GM12878 (cell line): Measurements from ENCODE around the gene TGM2. TPM values are rescaled to one million over a fixed set of nuclear protein-coding genes. Genes with fewer than 3 reads are reported as not detected.

Source experiments
- ATAC-seq: fragments of 200-7000 bp; cut with Tn5 transposase; 3 replicates; pipeline ENCODE4 v1.9.1; 2020; ENCODE audit warnings: mild to moderate bottlenecking, moderate library complexity
- BruUV-seq: library from RNA; stranded (reverse); fragments of 400-500 nt; replicated peaks from 2 replicates; lab custom pipeline; 2021; lab: Mats Ljungman, UMichigan
- CTCF ChIA-PET: fragments of 300-600 bp; sonication (Branson Sonifier 250); formaldehyde crosslinking; extraction: SDS; loops from one replicate; lab custom pipeline; 2021; ENCODE audit warnings: inconsistent platforms; lab: Yijun Ruan, JAX
- POLR2A ChIA-PET: fragments of 350-600 bp; formaldehyde crosslinking; extraction: SDS; loops from one replicate; lab custom pipeline; 2021; ENCODE audit warnings: inconsistent platforms; lab: Charles Lee
- RAD21 ChIA-PET: fragments of 300-600 bp; sonication (Branson Sonifier 250); formaldehyde crosslinking; loops from one replicate; lab custom pipeline; 2023; ENCODE audit warnings: antibody characterized with exemption; ENCODE audit not compliant: unreplicated experiment; lab: Charles Lee
- SMC1A ChIA-PET: fragments of 300-600 bp; sonication (Branson Sonifier 250); formaldehyde crosslinking; loops from one replicate; lab custom pipeline; 2023; ENCODE audit not compliant: unreplicated experiment, uncharacterized antibody; lab: Charles Lee
- DNase-seq: peaks from one replicate; pipeline ENCODE4 v3.0.0-alpha.2; 2011; ENCODE audit warnings: low read depth, low spot score
- FAIRE-seq: peaks from 3 replicates; lab custom pipeline; 2011; peaks lifted over from hg19 to GRCh38; lab: Jason Lieb, UNC
- H2AFZ ChIP-seq: 2 replicates; pipeline ENCODE4 v1.6.0; 2011; ENCODE audit warnings: low read depth, low read length, control low read depth; ENCODE audit not compliant: control insufficient read depth
- H3K27ac ChIP-seq: 2 replicates; pipeline ENCODE4 v1.5.1; 2011; ENCODE audit warnings: control low read depth; ENCODE audit not compliant: control insufficient read depth, insufficient read depth
- H3K27me3 ChIP-seq, 2 experiments: replicated peaks in 1 of 2; 2 replicates each; pipeline versions ENCODE4 v1.6.0 to v1.6.1; 2011; ENCODE audit warnings: low read length in 1 of 2; ENCODE audit not compliant: control insufficient read depth in 2 of 2, insufficient read depth in 2 of 2
- H3K36me3 ChIP-seq, 2 experiments: 2 replicates each; pipeline ENCODE4 v1.5.1; 2011; ENCODE audit warnings: low read length in 1 of 2; ENCODE audit not compliant: control insufficient read depth in 2 of 2, insufficient read depth in 2 of 2
- H3K4me1 ChIP-seq: 2 replicates; pipeline ENCODE4 v1.6.1; 2011; ENCODE audit warnings: mild to moderate bottlenecking, low read length, moderate library complexity, mixed read lengths; ENCODE audit not compliant: control insufficient read depth, insufficient read depth
- H3K4me2 ChIP-seq: 2 replicates; pipeline ENCODE4 v1.6.0; 2011; ENCODE audit warnings: control low read depth; ENCODE audit not compliant: control insufficient read depth, insufficient read depth
- H3K4me3 ChIP-seq: fragments of 200-600 bp; sonication (generic); 2 replicates; pipeline ENCODE4 v1.5.1; 2016
- H3K79me2 ChIP-seq: 2 replicates; pipeline ENCODE4 v1.6.0; 2011; ENCODE audit warnings: low read length; ENCODE audit not compliant: control insufficient read depth, insufficient read depth
- H3K9ac ChIP-seq: 2 replicates; pipeline ENCODE4 v1.8.0; 2011; ENCODE audit warnings: low read length, control low read depth, mixed read lengths; ENCODE audit not compliant: control insufficient read depth, insufficient read depth
- H3K9me3 ChIP-seq: replicated peaks from 3 replicates; pipeline ENCODE4 v1.5.1; 2011; ENCODE audit warnings: mild to moderate bottlenecking, low read length; ENCODE audit not compliant: control insufficient read depth, insufficient read depth
- H4K20me1 ChIP-seq: 2 replicates; pipeline ENCODE4 v1.6.0; 2011; ENCODE audit not compliant: control insufficient read depth, insufficient read depth
- ATF2 ChIP-seq: IDR thresholded peaks from 2 replicates; pipeline ENCODE4 v1.6.1; 2012; ENCODE audit warnings: low read length, inconsistent platforms
- BCL11A ChIP-seq: IDR thresholded peaks from 2 replicates; pipeline ENCODE4 v1.6.1; 2011; ENCODE audit warnings: low read depth, low read length
- BHLHE40 ChIP-seq, 2 experiments: fragments of 450-650 bp in 1 of 2; IDR thresholded peaks; 2 replicates each; pipeline ENCODE4 v1.6.1; 2011 to 2017; ENCODE audit warnings: low read depth in 2 of 2, borderline replicate concordance in 1 of 2, improper control_type of control experiment in 1 of 2, low read length in 1 of 2, mild to moderate bottlenecking in 1 of 2
- E2F4 ChIP-seq: IDR thresholded peaks from 2 replicates; pipeline ENCODE4 v1.6.1; 2012; ENCODE audit warnings: low read depth, low read length, improper control_type of control experiment
- IKZF1 ChIP-seq: fragments of 450-650 bp; conservative IDR thresholded peaks from 2 replicates; pipeline ENCODE4 v1.6.1; 2017; ENCODE audit warnings: antibody characterized with exemption, mild to moderate bottlenecking
- MTA2 ChIP-seq: fragments of 450-650 bp; IDR thresholded peaks from 2 replicates; pipeline ENCODE4 v1.6.1; 2016; ENCODE audit warnings: low read depth, mild to moderate bottlenecking, moderate library complexity
- MXI1 ChIP-seq: fragments of 150-350 bp; IDR thresholded peaks from 2 replicates; pipeline ENCODE4 v1.6.1; 2011; ENCODE audit warnings: low read depth, mild to moderate bottlenecking, inconsistent platforms, low read length, improper control_type of control experiment
- NR2F1 ChIP-seq: fragments of 450-650 bp; conservative IDR thresholded peaks from 2 replicates; pipeline ENCODE4 v1.6.1; 2017; ENCODE audit warnings: mild to moderate bottlenecking
- POLR2AphosphoS5 ChIP-seq: IDR thresholded peaks from 2 replicates; pipeline ENCODE4 v1.6.1; 2011; ENCODE audit warnings: mild to moderate bottlenecking, low read length, inconsistent platforms
- RAD51 ChIP-seq: fragments of 450-650 bp; IDR thresholded peaks from 2 replicates; pipeline ENCODE4 v1.6.1; 2016; ENCODE audit warnings: moderate library complexity, mild to moderate bottlenecking, inconsistent platforms
- SMARCA5 ChIP-seq: fragments of 450-650 bp; IDR thresholded peaks from 2 replicates; pipeline ENCODE4 v1.6.1; 2017; ENCODE audit warnings: mild to moderate bottlenecking
- TAF1 ChIP-seq: IDR thresholded peaks from 2 replicates; pipeline ENCODE4 v1.6.1; 2011; ENCODE audit warnings: mild to moderate bottlenecking, low read depth, low read length, borderline replicate concordance
- ZBTB33 ChIP-seq: fragments of 450-650 bp; IDR thresholded peaks from 2 replicates; pipeline ENCODE4 v1.6.1; 2017; ENCODE audit warnings: mild to moderate bottlenecking
- ZNF592 ChIP-seq: fragments of 450-650 bp; IDR thresholded peaks from 2 replicates; pipeline ENCODE4 v1.6.1; 2017; ENCODE audit warnings: mild to moderate bottlenecking, moderate library complexity
- WGBS: methylation state at CpG from one replicate; pipeline ENCODE4 v1.1.6; 2016; ENCODE audit warnings: low lambda C conversion rate; ENCODE audit not compliant: insufficient replicate concordance, insufficient coverage; ENCODE audit errors: missing lambda C conversion rate; 5-methylcytosine and 5-hydroxymethylcytosine counted together
- in situ Hi-C: fragments of 300-500 bp; cut with MboI; formaldehyde crosslinking; loops from 9 replicates; pipeline ENCODE4 v1.14.3; 2018; ENCODE audit warnings: mixed read lengths
- intact Hi-C: fragments of 100-400 bp; cut with micrococcal nuclease; formaldehyde crosslinking; loops from one replicate; pipeline ENCODE4 v1.14.2; 2022; ENCODE audit not compliant: unreplicated experiment
- polyA plus RNA-seq, 11 experiments: library from polyadenylated mRNA; depleted of rRNA in 4 of 11; unstranded in 6 of 11; stranded (reverse) in 5 of 11; fragments of >200 nt; fragmentation: Nextera tagmentation in 4 of 11; fragmentation: Illumina TruSeq in 1 of 11; extraction: Ambion mirVana in 4 of 11; extraction: Trizol in 1 of 11; gene quantifications; 1 replicate in 1 of 11; 2 replicates in 10 of 11; pipeline versions ENCODE4 v1.2.1 to v1.2.3, GENCODE V29; 2011 to 2016; ENCODE audit warnings: inconsistent platforms in 2 of 11, missing spikeins in 2 of 11, low read depth in 1 of 11
- total RNA-seq, 4 experiments: library from RNA; depleted of rRNA in 3 of 4; stranded (reverse); fragments of >200 nt in 3 of 4; fragmentation: Illumina TruSeq in 1 of 4; extraction: Trizol in 1 of 4; gene quantifications; 2 replicates each; pipeline versions ENCODE4 v1.2.1 to v1.2.3, GENCODE V29; 2013 to 2021

Gene TGM2
- total and polyA plus RNA-seq, 10 of the 15 experiments (the other 5 are each of a cell fraction or from before 2014, with no cell fraction given): 0.11 to 1.9 (median 0.51) TPM

GRCh38 chr20:38092260-38092857 is 72.7 kb downstream of the TGM2 start:
- ChIA-PET SMC1A (interaction anchor here (1.3 to 8.6 kb wide), 6 partner anchors 14 to 59 kb away, joined by 3 to 166 read pairs (median 30); no protein-coding TSS in a partner anchor), CTCF (interaction anchor here (1.1 to 15.1 kb wide), 8 partner anchors 15 to 129 kb away, joined by 4 to 189 read pairs (median 6); no protein-coding TSS in a partner anchor), RAD21 (interaction anchor here (0.9 to 7.8 kb wide), 8 partner anchors 12 to 129 kb away, joined by 3 to 79 read pairs (median 6); no protein-coding TSS in a partner anchor), POLR2A (interaction anchor here (0.9 to 2.7 kb wide), 5 partner anchors 10 to 59 kb away, joined by 4 to 12 read pairs (median 8); no protein-coding TSS in a partner anchor)
- Histone ChIP-seq H3K27me3 (no peaks in the 10 kb centered on the region), H4K20me1 (no peaks in the 10 kb centered on the region), H3K36me3 (peaks cover 0 to 6% of the 10 kb centered on the region in 2 experiments; a peak in 2 of 4 replicates), H3K9me3 (no peaks in the 10 kb centered on the region), H3K4me3 (peak overlapping the region; percentile 26; the same call in 1 of the 2 replicates), H3K27ac (peak overlapping the region; percentile 98), H3K9ac (peak overlapping the region; percentile 29), H3K4me2 (peak overlapping the region; percentile 80), H3K79me2 (0 out of 2 replicates have a peak, but pooled peaks cover 2% of the 10 kb centered on the region), H2AFZ (peak overlapping the region; percentile 2), H3K4me1 (peaks cover 47% of the 10 kb centered on the region)
- in situ Hi-C loops (no loop called here), intact Hi-C loops (no loop called here)
- whole genome bisulfite sequencing: 1% methylated on average over 12 of the region's 12 CpGs
- FAIRE-seq (no peak), DNase-seq (peak; percentile 57), ATAC-seq (peak; percentile 43)
- no TSS peak for BruUV-seq
- TF ChIP-seq IKZF1 (peak; percentile 45; the same call in 1 of the 2 replicates), ZBTB33 (no peak), ZNF592 (peak; percentile 56; the same call in 1 of the 2 replicates), MTA2 (peak; percentile 99), E2F4 (no peak), POLR2AphosphoS5 (no peak), NR2F1 (peak; percentile 34; the same call in 1 of the 2 replicates), ATF2 (no peak), MXI1 (0 out of 2 replicates have a peak, but pooled peaks have one; percentile 45), SMARCA5 (0 out of 2 replicates have a peak, but pooled peaks have one; percentile 17), RAD51 (no peak), TAF1 (0 out of 2 replicates have a peak, but pooled peaks have one; percentile 16), BHLHE40 (IDR thresholded peaks at IDR 0.05; ENCODE audit: borderline replicate concordance in 1 of 2, low read depth in 2 of 2, low read length in 1 of 2) (peak; percentile 55 to 62; a peak in 2 of 4 replicates), BCL11A (peak; percentile 74)
